Activated CD8-positive, alpha-beta T cell treated with anti-CD3 and anti-CD28 coated beads for 36 hours (primary cell): ENCODE results near the gene TMEM52. TPM values are rescaled to one million over a fixed set of nuclear protein-coding genes. Genes with fewer than 3 reads are reported as not detected.

Experiments used
- ATAC-seq: fragments of 200-7000 bp; cut with Tn5 transposase; one replicate; pipeline ENCODE4 v1.10.0; 2021; ENCODE audit warnings: mild to moderate bottlenecking, moderate library complexity
- CTCF ChIA-PET: fragments of 350-600 bp; sonication (Branson Sonifier 250); formaldehyde crosslinking; loops from one replicate; lab custom pipeline; 2021; ENCODE audit warnings: antibody characterized with exemption; lab: Charles Lee
- POLR2A ChIA-PET: fragments of 350-600 bp; sonication (Branson Sonifier 250); formaldehyde crosslinking; loops from one replicate; lab custom pipeline; 2021; ENCODE audit warnings: antibody characterized with exemption; lab: Charles Lee
- DNase-seq: peaks from one replicate; pipeline ENCODE4 v3.0.0-alpha.2; 2020
- H3K27ac Mint-ChIP-seq: one replicate; pipeline ENCODE4 v1.8.0; 2021; ENCODE audit warnings: mild to moderate bottlenecking, mixed read lengths
- H3K27me3 Mint-ChIP-seq: one replicate; pipeline ENCODE4 v1.8.0; 2021; ENCODE audit warnings: mixed read lengths
- H3K36me3 Mint-ChIP-seq: one replicate; pipeline ENCODE4 v1.8.0; 2021; ENCODE audit warnings: low read depth, mixed read lengths
- H3K4me1 Mint-ChIP-seq: one replicate; pipeline ENCODE4 v1.8.0; 2021; ENCODE audit warnings: low read depth, mixed read lengths
- H3K4me3 Mint-ChIP-seq: one replicate; pipeline ENCODE4 v1.8.0; 2021; ENCODE audit warnings: mild to moderate bottlenecking, moderate library complexity, mixed read lengths
- H3K9me3 Mint-ChIP-seq: one replicate; pipeline ENCODE4 v1.8.0; 2021; ENCODE audit warnings: mixed read lengths
- intact Hi-C: fragments of 100-400 bp; cut with micrococcal nuclease; formaldehyde crosslinking; loops from one replicate; pipeline ENCODE4 v1.10.0; 2022
- total RNA-seq, 2 experiments: library from RNA; stranded (reverse); gene quantifications; one replicate each; pipeline ENCODE4 v1.2.3, GENCODE V29; 2021
- TF ChIP-seq, protein P1 (sequence below): fragments of 200-600 bp; IDR thresholded peaks from one replicate; pipeline ENCODE4 v1.8.0; 2022; ENCODE audit warnings: antibody characterized with exemption, mild to moderate bottlenecking

TMEM52 gene
- total RNA-seq, 2 experiments from 2014 or later, result 2.1 to 2.2 TPM

- Mint-ChIP-seq H3K4me3 (no peak overlapping the region), H3K4me1 (peaks cover 24% of the 10 kb centered on the region), H3K27ac (no peak overlapping the region), H3K27me3 (peaks cover 4% of the 10 kb centered on the region), H3K36me3 (no peaks in the 10 kb centered on the region), H3K9me3 (no peaks in the 10 kb centered on the region)
- ChIA-PET CTCF (interaction anchor here (1.2 to 9.6 kb wide), 4 partner anchors 9 to 72 kb away, joined by 3 to 80 read pairs (median 4); no protein-coding TSS in a partner anchor), POLR2A (interaction anchor here (1.3 to 1.9 kb wide), 2 partner anchors 10 kb away, joined by 6 to 8 read pairs; no protein-coding TSS in a partner anchor)
- intact Hi-C loops, result loop anchor here (10.0 kb wide), 1 partner anchor 114 kb away; no protein-coding TSS in a partner anchor
- ATAC-seq, result no peak
- no peak for DNase-seq
- TF ChIP-seq, protein P1, sequence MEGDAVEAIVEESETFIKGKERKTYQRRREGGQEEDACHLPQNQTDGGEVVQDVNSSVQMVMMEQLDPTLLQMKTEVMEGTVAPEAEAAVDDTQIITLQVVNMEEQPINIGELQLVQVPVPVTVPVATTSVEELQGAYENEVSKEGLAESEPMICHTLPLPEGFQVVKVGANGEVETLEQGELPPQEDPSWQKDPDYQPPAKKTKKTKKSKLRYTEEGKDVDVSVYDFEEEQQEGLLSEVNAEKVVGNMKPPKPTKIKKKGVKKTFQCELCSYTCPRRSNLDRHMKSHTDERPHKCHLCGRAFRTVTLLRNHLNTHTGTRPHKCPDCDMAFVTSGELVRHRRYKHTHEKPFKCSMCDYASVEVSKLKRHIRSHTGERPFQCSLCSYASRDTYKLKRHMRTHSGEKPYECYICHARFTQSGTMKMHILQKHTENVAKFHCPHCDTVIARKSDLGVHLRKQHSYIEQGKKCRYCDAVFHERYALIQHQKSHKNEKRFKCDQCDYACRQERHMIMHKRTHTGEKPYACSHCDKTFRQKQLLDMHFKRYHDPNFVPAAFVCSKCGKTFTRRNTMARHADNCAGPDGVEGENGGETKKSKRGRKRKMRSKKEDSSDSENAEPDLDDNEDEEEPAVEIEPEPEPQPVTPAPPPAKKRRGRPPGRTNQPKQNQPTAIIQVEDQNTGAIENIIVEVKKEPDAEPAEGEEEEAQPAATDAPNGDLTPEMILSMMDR, result no peak
These were observed 20.7 kb downstream of the TMEM52 start for GRCh38 chr1:1898246-1898933.

GRCh38 chr1:1895456-1896336, 23.4 kb downstream of the TMEM52 start:
- peaks cover 2% of the 10 kb centered on the region for H3K27me3 Mint-ChIP-seq
- H3K4me1 Mint-ChIP-seq, result peaks cover 31% of the 10 kb centered on the region
- peaks cover 6% of the 10 kb centered on the region for H3K36me3 Mint-ChIP-seq
- CTCF ChIA-PET, result interaction anchor here (0.8 to 9.6 kb wide), 2 partner anchors 12 to 37 kb away, joined by 3 to 80 read pairs; no protein-coding TSS in a partner anchor
- ATAC-seq (no peak), DNase-seq (no peak)
- intact Hi-C loops, result loop anchor here (10.0 kb wide), 1 partner anchor 111 kb away; no protein-coding TSS in a partner anchor
- TF ChIP-seq, protein P1, result no peak
- H3K4me3 Mint-ChIP-seq, result no peak overlapping the region
- no peak overlapping the region for H3K27ac Mint-ChIP-seq
- H3K9me3 Mint-ChIP-seq, result no peaks in the 10 kb centered on the region
- POLR2A ChIA-PET, result interaction anchor here (0.9 to 1.2 kb wide), 3 partner anchors 12 to 264 kb away, joined by 3 to 4 read pairs (median 3); no protein-coding TSS in a partner anchor

DNA sequence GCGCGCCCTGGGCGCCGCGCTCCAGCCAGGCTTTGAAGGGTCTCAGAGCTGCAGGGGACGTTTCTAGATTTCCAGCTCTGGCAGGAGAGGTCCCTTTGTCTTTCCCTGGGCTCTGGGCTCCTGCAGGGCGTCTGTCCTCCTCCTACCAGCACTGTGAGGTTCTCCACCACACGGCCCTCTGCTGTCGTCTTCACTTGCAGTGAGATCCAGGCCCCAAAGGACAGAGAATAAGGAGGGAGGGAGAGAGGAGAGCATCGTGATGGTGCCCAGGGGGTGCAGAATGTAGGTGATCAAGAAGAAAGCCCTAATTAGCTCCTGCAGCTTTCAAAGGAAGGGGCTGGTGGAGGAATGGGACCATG, 24.0 kb downstream of the TMEM52 start:
- H3K4me1 Mint-ChIP-seq, result peaks cover 31% of the 10 kb centered on the region
- peaks cover 2% of the 10 kb centered on the region for H3K27me3 Mint-ChIP-seq
- TF ChIP-seq, protein P1, result no peak
- H3K9me3 Mint-ChIP-seq, result no peaks in the 10 kb centered on the region
- intact Hi-C loops, result loop anchor here (10.0 kb wide), 1 partner anchor 110 kb away; no protein-coding TSS in a partner anchor
- CTCF ChIA-PET, result interaction anchor here (9.6 kb wide), 1 partner anchor 13 kb away, joined by 80 read pairs; no protein-coding TSS in a partner anchor
- no peak overlapping the region for H3K4me3 Mint-ChIP-seq
- peaks cover 6% of the 10 kb centered on the region for H3K36me3 Mint-ChIP-seq
- POLR2A ChIA-PET, result interaction anchor here (1.1 to 1.2 kb wide), 2 partner anchors 12 to 265 kb away, joined by 3 to 4 read pairs; no protein-coding TSS in a partner anchor
- H3K27ac Mint-ChIP-seq, result no peak overlapping the region
- DNase-seq (no peak), ATAC-seq (no peak)

GRCh38 chr1:1894354-1895059, 24.6 kb downstream of the TMEM52 start:
- ChIA-PET POLR2A (interaction anchor here (1.1 to 1.2 kb wide), 2 partner anchors 13 to 265 kb away, joined by 3 to 4 read pairs; no protein-coding TSS in a partner anchor), CTCF (interaction anchor here (9.6 kb wide), 1 partner anchor 13 kb away, joined by 80 read pairs; no protein-coding TSS in a partner anchor)
- H3K27ac Mint-ChIP-seq, result no peak overlapping the region
- H3K4me3 Mint-ChIP-seq, result no peak overlapping the region
- H3K36me3 Mint-ChIP-seq, result peaks cover 8% of the 10 kb centered on the region
- no peaks in the 10 kb centered on the region for H3K9me3 Mint-ChIP-seq
- intact Hi-C loops, result loop anchor here (10.0 kb wide), 1 partner anchor 110 kb away; no protein-coding TSS in a partner anchor
- DNase-seq (no peak), ATAC-seq (no peak)
- peaks cover 31% of the 10 kb centered on the region for H3K4me1 Mint-ChIP-seq
- TF ChIP-seq, protein P1, result no peak
- H3K27me3 Mint-ChIP-seq, result peaks cover 2% of the 10 kb centered on the region
